ENCODE measurements around the gene ATG2B.

DNA sequence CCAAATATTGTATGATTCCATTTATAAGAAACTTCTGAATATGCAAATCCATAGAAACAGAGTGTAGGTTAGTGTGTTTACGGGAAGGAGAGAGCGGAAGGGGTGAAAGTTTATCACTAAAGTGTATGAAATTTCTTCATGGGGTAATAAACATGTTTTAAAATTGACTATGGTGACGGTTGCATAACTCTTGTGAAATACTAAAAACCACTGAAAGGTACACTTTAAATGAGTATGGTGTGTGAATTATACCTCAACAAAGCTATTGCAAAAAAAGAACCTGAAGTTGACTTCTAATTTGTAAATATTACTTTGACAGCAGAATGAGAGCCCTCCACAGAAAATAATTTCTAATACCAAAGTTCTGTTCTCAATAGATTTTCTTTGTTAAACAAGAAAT, 47.1 kb downstream of the ATG2B start:
- TF ChIP-seq MYC (IDR thresholded peaks at IDR 0.05; ENCODE audit: low read depth, low read length) (no peak), MYC (CRISPR knock-in tag; IDR thresholded peaks at IDR 0.05; ENCODE audit: borderline replicate concordance, low read depth) (no peak), ILK (tag; IDR thresholded peaks at IDR 0.05; ENCODE audit: borderline replicate concordance, low read depth) (no peak), ZNF740 (CRISPR knock-in tag; IDR thresholded peaks at IDR 0.05) (no peak), ZNF740 (tag; IDR thresholded peaks at IDR 0.05) (no peak), ASH1L (IDR thresholded peaks at IDR 0.05; ENCODE audit: borderline replicate concordance, low read depth, partially characterized antibody) (no peak), HNRNPK (IDR thresholded peaks at IDR 0.05; ENCODE audit: low read depth, low read length, poor library complexity, severe bottlenecking) (no peak), TAF1 (IDR thresholded peaks at IDR 0.05; ENCODE audit: control insufficient read depth, extremely low read depth, insufficient read depth, low read length, severe bottlenecking) (no peak), STAG1 (CRISPR knock-in tag; IDR thresholded peaks at IDR 0.05; ENCODE audit: borderline replicate concordance) (no peak), RFX5 (IDR thresholded peaks at IDR 0.05; ENCODE audit: low read depth, low read length) (no peak), TAF9B (IDR thresholded peaks at IDR 0.05; ENCODE audit: partially characterized antibody) (no peak), POLR2A (conservative IDR thresholded peaks at IDR 0.05) (no peak)
- TF ChIP-seq, protein P1, sequence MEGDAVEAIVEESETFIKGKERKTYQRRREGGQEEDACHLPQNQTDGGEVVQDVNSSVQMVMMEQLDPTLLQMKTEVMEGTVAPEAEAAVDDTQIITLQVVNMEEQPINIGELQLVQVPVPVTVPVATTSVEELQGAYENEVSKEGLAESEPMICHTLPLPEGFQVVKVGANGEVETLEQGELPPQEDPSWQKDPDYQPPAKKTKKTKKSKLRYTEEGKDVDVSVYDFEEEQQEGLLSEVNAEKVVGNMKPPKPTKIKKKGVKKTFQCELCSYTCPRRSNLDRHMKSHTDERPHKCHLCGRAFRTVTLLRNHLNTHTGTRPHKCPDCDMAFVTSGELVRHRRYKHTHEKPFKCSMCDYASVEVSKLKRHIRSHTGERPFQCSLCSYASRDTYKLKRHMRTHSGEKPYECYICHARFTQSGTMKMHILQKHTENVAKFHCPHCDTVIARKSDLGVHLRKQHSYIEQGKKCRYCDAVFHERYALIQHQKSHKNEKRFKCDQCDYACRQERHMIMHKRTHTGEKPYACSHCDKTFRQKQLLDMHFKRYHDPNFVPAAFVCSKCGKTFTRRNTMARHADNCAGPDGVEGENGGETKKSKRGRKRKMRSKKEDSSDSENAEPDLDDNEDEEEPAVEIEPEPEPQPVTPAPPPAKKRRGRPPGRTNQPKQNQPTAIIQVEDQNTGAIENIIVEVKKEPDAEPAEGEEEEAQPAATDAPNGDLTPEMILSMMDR (IDR thresholded peaks at IDR 0.05 in 2 of 3, conservative IDR thresholded peaks at IDR 0.05 in 1 of 3; ENCODE audit: insufficient read depth in 2 of 3, low read depth in 1 of 3, low read length in 3 of 3), result no peak
- TF ChIP-seq, protein P2, sequence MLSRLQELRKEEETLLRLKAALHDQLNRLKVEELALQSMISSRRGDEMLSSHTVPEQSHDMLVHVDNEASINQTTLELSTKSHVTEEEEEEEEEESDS (CRISPR knock-in tag; IDR thresholded peaks at IDR 0.05), result no peak
